T-helper 2 cell treated with Interferon-gamma antibody and Interleukin-4, amounts not matched to agents 100 ng/mL and 5 ng/mL, for 36 hours (primary cell): ENCODE data around the gene BFSP1. TPM values are rescaled to one million over a fixed set of nuclear protein-coding genes. Genes with fewer than 3 reads are reported as not detected.

Experiments
- intact Hi-C: fragments of 100-400 bp; cut with micrococcal nuclease; formaldehyde crosslinking; loops from one replicate; pipeline ENCODE4 v1.15.1; 2023
- total RNA-seq: library from RNA; stranded (reverse); gene quantifications from 2 replicates; pipeline ENCODE4 v1.2.3, GENCODE V29; 2022

BFSP1 gene
- total RNA-seq, 1 donor from 2014 or later: 3.7 TPM

DNA sequence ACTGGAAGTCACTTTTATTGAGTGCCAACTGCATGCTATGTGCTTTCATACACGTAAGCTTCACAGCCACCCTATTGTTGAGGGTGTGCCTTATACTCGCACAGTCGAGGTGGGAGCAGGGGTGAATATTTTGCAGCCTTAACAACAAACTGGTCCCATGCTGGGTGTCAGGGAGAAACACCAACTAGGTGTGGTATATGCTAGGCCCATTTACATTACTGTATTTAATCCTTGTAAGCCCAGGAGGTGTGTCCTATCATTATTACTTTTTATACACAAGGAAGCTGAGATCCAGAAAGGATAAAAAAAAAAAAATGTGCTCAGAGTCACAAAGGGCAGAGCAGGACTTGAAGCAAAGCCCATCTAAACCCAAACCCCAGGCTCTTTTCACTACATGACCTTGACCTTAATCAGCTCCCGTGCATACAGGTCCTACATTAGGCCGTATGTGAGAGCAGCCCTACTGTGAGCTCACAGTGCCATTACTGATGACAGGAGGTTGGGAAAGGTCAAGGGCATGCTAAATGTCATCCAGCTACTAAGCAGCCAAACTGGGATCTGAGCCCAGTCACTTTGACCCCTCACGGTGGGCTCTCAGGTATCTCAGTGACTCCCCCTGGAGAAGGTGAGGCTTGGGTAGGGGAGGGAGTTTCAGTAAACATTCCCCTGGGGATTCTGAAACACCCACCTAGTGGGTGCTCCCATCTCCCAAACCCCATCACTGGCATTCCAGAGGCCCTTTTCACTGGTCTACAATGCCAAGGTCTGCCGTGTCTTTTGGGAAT, 61.7 kb downstream of the BFSP1 start:
- intact Hi-C loops: no loop called here

DNA sequence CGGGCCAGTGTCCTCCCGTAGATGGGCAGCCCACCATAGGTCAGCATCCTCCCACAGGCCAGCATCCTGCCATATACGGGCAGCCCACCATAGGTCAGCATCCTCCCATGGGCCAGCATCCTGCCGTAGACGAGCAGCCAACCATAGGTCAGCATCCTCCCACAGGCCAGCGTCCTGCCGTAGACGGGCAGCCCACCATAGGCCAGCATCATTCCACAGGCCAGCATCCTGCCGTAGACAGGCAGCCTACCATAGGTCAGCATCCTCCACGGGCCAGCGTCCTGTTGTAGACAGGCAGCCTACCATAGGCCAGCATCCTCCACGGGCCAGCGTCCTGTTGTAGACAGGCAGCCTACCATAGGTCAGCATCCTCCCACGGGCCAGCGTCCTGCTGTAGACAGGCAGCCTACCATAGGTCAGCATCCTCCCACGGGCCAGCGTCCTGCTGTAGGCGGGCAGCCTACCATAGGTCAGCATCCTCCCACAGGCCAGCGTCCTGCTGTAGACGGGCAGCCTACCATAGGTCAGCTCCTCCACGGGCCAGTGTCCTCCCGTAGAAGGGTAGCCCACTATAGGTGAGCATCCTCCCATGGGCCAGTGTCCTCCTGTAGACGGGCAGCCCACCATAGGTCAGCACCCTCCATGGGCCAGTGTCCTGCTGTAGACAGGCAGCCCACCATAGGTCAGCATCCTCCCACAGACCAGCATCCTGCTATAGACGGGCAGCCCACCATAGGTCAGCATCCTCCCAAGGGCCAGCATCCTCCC, 62.9 kb downstream of the BFSP1 start:
- intact Hi-C loops: no loop called here

DNA sequence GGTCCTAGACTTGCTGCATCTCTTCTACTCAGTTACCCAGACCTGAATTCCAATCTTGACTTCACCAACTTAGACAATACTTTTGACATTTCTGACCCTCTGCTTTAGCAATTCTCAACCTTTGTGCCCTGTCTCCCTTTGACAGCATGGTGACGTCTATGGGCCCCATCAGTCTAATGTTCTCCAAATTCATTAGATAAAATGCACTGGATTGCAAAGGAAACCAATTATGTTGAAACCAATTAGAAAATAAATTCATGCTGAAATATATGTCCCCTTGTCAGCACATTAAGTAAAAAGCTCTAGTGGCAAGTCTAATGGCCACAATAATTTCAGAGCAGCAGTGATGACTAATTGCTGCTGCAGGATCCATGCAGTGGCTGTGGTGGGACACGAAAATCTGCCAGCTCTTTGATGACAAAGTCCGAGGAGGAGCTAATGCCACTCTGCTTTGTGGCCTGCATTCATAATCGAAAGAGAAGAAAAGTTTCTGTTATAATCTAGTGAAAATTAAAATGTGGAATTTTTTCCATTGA, 64.0 kb downstream of the BFSP1 start:
- intact Hi-C loops: no loop called here

DNA sequence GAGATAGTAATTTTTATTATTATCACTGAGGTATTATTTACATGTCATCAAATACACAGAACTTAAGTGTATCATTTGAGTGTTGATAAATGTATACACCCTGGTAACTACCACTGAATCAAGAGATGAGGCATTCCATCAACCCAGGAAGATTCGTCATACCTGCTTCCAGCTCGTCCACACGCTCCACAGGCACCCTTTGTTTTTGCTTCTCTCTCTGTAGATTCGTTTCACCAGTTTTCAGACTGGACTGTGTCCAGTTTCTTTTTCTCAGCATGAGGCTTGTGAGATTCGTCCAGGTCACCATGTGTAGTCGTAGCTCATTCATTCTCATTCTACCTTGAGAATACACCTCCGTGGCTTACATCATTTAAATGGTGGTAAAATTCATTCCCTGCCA, 64.5 kb downstream of the BFSP1 start:
- intact Hi-C loops: no loop called here

DNA sequence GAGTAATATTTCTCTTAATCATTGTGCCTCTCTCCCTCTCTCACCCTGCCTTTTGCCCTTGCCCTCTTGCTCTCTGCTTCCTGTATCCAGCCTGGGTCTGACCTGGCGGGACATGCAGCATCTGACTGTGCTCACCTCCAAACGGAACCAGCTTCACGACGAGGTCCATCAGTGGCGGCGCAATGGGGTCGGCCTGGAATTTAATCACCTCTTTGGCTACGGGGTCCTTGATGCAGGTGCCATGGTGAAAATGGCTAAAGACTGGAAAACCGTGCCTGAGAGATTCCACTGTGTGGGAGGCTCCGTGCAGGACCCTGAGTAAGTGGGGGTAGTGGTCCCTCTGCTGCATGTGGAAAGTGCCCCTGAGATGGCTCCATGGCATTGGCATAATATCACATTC, 65.9 kb downstream of the BFSP1 start:
- intact Hi-C loops: no loop called here

DNA sequence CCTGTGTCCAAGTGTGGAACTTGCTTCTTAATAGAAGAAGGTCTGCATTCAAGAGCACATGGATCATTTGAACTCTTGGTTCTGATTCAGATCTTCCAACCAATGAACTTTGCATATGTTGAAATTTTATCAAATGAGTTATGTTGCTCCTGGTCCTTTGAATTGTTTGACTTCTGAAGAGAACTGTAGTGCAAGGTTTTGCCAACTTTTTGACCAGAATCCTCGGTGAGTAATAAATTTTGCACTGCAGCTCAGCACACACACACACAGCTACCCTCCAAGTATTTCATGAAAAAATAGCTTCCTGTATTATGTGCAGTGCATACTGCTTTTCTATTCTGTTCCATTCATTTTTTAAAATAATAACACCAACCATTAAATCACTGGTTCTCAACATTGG, 67.5 kb downstream of the BFSP1 start:
- intact Hi-C loops: no loop called here

DNA sequence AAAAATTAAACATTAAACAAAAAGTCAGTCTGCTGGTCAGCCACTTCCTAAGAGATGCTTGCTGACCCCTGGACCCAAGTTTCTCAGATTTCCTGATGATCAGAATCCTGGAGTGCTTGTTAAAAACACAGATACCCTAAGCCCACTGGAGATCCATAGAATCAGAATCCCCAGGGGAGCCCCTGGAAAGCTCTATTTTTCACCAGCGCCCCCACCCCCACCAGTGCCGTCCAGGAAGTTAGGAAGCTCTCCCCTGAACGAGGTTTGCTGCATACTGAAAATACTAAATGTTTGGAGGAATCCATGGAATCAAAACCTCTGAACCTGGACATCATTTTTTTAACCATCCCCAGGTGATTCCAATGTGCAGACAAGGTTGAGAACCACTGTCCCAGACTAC, 69.2 kb downstream of the BFSP1 start:
- intact Hi-C loops: no loop called here

DNA sequence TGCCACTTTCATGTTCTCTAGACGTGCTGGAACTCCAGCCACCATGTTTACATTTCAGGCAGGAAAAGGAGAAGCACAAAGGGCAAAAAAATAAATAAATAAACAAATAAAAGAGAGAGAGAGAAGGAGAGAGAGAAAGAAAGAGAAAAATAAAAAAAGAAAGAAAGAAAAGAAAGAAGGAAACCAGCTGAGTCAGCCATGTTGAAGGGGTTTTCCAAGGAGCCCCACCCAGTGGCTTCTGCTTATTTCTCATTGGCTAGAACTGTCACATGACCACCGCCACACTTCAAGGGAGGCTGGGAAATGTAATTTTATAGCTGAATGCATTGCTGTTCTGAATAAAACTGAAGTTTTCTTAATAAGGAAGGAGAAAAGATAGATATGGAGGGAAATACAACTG, 71.1 kb downstream of the BFSP1 start:
- intact Hi-C loops: no loop called here

DNA sequence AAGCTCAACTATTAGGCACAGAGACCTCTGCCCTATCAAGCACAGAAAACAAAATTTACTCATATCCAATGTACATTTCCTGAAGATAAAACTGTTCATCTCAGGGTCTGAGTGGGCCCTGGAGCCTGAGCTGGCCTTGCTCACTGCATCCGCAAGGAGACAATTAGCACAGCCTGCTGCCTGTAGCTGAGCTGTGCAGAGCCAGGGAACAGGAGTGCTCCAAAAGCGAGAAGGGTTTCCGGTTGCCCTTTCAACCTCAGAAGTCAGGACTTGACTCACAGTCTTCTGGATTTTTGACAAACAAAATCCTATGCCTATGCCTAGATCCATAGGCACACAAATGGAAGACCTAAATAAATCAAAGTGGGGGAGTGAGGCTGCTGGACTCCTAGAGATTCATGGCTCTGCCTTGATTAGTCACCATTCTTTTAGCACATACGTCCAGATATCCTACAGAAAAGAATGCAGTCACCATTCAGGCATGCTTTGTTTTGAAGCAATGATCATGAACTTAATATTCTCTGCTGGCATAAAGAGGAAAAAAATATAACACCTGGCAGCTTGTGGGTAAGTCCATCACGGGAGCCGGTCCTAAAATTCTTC, 73.5 kb downstream of the BFSP1 start:
- intact Hi-C loops: no loop called here

DNA sequence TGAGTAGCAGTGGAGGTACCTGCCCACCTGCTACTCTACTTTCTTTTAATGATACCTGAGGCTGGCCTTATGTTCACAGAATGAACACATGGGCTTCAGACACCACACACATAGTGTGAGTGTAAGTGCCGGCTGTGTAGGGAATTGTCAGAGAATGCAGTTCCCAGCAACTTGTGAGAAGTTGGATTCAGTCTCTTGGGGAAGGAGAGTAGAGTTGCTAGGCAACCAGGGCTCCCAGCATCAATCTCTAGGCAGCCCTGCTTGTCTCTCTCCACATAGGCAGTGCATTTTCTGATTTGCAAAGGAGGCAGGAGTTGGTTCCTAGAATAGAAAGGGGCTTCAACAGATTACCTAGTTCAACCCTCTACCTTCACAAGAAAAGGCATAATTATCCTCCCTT, 74.1 kb downstream of the BFSP1 start:
- intact Hi-C loops: no loop called here

DNA sequence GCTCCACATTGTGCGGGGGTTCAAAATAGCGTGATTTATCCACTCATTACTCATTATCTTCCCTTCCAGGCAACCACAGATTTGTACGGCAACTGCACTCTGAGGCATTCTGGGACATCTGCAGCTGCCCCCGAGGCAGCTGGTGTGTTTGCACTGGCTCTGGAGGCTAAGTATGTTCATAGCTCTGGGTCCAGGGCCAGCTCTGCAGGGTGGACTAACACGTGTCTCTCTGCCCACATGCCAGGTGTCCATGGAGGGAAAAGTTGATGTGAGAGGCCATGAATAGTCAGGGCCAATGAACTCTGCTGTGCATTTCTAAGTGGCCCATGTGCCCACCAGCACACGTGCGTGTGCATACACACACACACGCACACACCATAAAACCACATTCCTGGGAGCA, 74.9 kb downstream of the BFSP1 start:
- intact Hi-C loops: no loop called here

DNA sequence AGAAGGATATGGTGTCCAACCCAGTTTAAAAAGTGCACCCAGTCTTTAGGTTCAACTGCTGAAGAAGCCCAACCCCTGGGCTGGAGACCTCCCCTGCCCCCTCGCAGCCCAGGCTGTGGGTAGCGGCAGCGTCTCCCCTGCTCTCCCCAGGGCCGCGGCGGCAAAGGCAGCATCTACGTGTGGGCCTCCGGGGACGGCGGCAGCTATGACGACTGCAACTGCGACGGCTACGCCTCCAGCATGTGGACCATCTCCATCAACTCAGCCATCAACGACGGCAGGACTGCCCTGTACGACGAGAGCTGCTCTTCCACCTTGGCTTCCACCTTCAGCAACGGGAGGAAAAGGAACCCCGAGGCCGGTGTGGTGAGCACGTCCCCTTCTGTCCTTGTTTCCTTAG, 77.6 kb downstream of the BFSP1 start:
- intact Hi-C loops: no loop called here

DNA sequence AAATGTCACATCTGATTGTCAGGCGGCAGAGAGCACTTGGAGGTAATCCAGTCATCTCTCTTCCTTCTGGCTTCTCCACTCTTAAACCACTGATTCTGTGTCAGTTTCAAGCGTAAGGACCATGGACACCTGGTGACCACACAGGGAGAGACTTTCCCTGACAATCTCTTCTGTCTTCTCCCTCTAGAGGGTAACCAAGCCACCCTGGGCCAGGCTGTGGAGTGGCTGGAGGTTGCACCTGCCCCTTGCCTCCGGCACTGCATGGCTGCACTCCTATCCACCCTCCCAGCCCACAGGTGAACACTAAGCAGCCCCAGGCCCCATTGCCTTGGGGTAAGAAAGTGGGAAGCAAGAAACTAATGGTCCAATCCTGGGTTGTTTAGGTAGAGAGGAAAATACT, 78.7 kb downstream of the BFSP1 start:
- intact Hi-C loops: no loop called here

DNA sequence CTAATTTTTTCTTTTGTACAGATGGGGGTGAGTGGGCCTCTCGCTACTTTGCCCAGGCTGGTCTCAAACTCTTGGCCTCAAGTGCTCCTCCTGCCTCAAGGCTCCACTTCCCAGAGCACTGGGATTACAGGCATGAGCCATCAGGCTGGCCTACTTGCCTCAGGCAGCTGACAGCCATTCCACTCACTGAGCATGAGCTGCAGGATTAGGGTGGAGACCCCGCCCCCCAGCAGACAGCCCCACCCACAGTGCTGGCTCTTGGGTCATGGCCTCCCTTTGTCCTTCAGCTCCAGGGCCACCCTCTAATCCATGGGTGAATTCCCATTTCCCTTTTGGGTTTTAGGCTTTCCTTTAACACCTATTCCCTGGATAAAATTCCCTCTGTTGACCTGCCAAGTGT, 82.1 kb downstream of the BFSP1 start:
- intact Hi-C loops: no loop called here

DNA sequence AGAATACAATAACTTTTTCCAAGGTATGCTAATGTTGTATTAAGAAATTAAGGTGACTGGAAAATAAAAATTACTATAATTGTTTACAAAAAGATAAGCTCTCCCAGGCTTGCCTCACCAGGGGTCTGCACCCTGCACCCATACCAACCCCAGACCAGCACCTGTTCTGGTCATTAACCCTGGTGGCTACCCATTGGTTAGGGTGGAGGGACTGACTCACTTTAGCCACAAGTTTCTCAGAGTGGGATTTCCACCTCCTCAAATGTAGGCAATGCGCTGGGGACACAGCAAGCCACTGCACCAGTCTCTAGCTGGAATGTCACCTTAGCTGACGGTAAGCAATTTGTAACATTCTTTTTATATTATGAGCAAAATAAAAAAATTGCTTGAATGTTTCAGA, 83.1 kb downstream of the BFSP1 start:
- intact Hi-C loops: no loop called here

DNA sequence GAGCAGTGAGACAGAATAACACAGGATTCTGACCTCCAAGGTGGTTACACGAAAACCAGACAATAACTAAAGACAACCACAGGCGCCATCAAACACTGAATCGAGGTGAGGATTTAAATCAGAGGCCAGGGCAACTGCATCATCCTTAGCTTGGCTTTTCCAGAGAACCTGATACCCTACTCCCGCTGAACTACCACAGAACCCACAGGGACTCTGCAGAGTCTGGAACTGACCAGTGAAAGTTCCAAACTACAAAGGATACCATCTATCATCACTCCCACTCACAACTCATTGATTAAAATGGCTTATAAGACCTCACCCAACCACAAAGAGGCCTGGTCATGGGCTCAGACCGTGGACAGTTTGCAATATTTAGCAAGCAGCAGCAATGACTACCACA, 85.0 kb downstream of the BFSP1 start:
- intact Hi-C loops: no loop called here

DNA sequence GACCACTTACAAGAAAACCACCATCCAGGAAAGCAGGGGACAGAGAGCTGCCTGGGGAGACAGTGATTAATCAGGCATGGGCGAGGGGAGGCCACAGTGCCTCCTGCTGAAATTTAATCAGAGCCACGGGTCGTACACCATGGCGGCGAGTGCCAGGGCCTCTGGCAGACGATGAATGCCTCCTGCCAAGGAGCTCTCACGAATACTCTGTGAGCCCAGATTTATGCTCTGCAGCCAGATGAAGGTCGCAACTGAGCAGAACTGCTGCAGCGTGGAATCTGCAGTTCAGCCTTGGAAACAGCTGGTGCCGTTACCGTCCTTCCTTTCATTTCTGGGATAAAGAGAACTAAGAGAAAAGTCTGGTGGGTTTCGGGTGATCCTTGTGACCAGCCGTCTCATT, 85.6 kb downstream of the BFSP1 start:
- intact Hi-C loops: no loop called here

DNA sequence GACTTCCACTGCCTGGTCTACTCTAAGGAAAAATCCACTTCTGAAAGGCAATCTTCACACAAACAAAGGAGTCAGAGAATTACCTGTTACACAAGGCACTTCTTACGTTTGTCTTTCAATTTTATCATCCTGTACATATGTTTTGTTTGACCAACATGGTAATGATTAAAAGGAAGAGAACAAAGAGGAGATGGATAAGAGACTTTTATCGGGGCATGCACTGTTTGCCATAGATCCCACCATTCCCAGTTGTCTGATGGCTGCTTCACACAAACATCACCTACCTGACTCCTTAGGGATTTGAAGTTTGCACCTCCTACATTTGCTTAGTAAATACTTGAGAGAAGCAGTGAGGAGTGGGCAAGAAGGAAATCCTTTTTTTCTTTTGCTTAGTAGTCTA, 87.1 kb downstream of the BFSP1 start:
- intact Hi-C loops: no loop called here
